Activated CD4-positive, alpha-beta T cell treated with anti-CD3 and anti-CD28 coated beads for 36 hours (primary cell): Measurements from ENCODE around the gene PATE2. TPM values are rescaled to one million over a fixed set of nuclear protein-coding genes. Genes with fewer than 3 reads are reported as not detected.

Source experiments
- ATAC-seq: fragments of 200-7000 bp; cut with Tn5 transposase; one replicate; pipeline ENCODE4 v1.10.0; 2021; ENCODE audit warnings: mild to moderate bottlenecking, moderate library complexity
- CTCF ChIA-PET: fragments of 350-600 bp; sonication (Branson Sonifier 250); formaldehyde crosslinking; loops from one replicate; lab custom pipeline; 2021; ENCODE audit warnings: antibody characterized with exemption; lab: Charles Lee
- POLR2A ChIA-PET: fragments of 350-600 bp; sonication (Branson Sonifier 250); formaldehyde crosslinking; loops from one replicate; lab custom pipeline; 2021; ENCODE audit warnings: antibody characterized with exemption, inconsistent platforms; lab: Charles Lee
- DNase-seq: peaks from one replicate; pipeline ENCODE4 v3.0.0-alpha.2; 2020
- H3K27ac Mint-ChIP-seq: one replicate; pipeline ENCODE4 v1.8.0; 2021; ENCODE audit warnings: mixed read lengths
- H3K27me3 Mint-ChIP-seq: one replicate; pipeline ENCODE4 v1.8.0; 2021; ENCODE audit warnings: mixed read lengths
- H3K36me3 Mint-ChIP-seq: one replicate; pipeline ENCODE4 v1.8.0; 2021; ENCODE audit warnings: low read depth, mixed read lengths
- H3K4me1 Mint-ChIP-seq: one replicate; pipeline ENCODE4 v1.8.0; 2021; ENCODE audit warnings: mixed read lengths
- H3K4me3 Mint-ChIP-seq: one replicate; pipeline ENCODE4 v1.8.0; 2021; ENCODE audit warnings: mild to moderate bottlenecking, moderate library complexity, mixed read lengths
- H3K9me3 Mint-ChIP-seq: one replicate; pipeline ENCODE4 v1.8.0; 2021; ENCODE audit warnings: low read depth, mixed read lengths
- intact Hi-C, 2 experiments: fragments of 100-400 bp; cut with DNase I in 1 of 2; cut with micrococcal nuclease in 1 of 2; formaldehyde crosslinking; loops; one replicate each; pipeline versions ENCODE4 v1.14.2 to v1.15.1; 2022 to 2024; cut with DNase I, micrococcal nuclease
- total RNA-seq, 2 experiments: library from RNA; stranded (reverse); gene quantifications; one replicate each; pipeline ENCODE4 v1.2.3, GENCODE V29; 2021

PATE2 gene
- under 1 TPM in 1 of 2 experiments, not detected in 1; 0.16 TPM for total RNA-seq

- intact Hi-C loops: no loop called here
- ChIA-PET CTCF (no interaction called here), POLR2A (no interaction called here)
- DNase-seq: no peak
- H3K9me3 Mint-ChIP-seq: no peaks in the 10 kb centered on the region
- peaks cover 19% of the 10 kb centered on the region for H3K27me3 Mint-ChIP-seq
- no peaks in the 10 kb centered on the region for H3K4me1 Mint-ChIP-seq
- no peak for ATAC-seq
- no peak within 1 kb of the TSS for H3K4me3 Mint-ChIP-seq
- no peak within 1 kb of the TSS for H3K27ac Mint-ChIP-seq
- H3K36me3 Mint-ChIP-seq: no peaks in the 10 kb centered on the region
Observed at GRCh38 chr11:125778728-125779127, at the start of gene PATE2. PATE2 (minus strand) TSS chr11:125778828; CDS start chr11:125778773, 55 bp downstream.

DNA sequence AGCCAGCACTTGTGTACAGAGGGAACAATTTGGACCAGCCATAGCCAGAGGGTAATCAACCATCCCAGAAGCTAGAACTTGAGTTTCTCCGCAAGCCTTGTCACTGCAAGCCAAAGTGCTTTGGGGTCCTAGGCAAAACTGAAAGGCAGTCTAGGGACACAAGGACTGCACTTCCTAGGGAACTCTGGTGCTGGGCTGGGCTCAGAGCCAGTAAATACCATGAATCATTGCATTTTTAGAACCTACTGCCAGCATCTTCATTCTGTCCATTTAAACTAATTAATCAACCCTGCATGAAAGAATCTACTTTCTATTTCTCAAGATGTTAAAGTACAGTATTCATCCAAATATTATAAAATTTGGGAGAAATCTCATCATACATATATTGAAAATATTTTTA lies 29.3 kb upstream of the PATE2 start:
- ChIA-PET CTCF (no interaction called here), POLR2A (no interaction called here)
- no peaks in the 10 kb centered on the region for H3K4me1 Mint-ChIP-seq
- H3K27me3 Mint-ChIP-seq: no peaks in the 10 kb centered on the region
- H3K36me3 Mint-ChIP-seq: no peaks in the 10 kb centered on the region
- H3K4me3 Mint-ChIP-seq: no peak overlapping the region
- no peak for DNase-seq
- H3K27ac Mint-ChIP-seq: no peak overlapping the region
- peaks cover 5% of the 10 kb centered on the region for H3K9me3 Mint-ChIP-seq
- intact Hi-C loops: no loop called here
- no peak for ATAC-seq

DNA sequence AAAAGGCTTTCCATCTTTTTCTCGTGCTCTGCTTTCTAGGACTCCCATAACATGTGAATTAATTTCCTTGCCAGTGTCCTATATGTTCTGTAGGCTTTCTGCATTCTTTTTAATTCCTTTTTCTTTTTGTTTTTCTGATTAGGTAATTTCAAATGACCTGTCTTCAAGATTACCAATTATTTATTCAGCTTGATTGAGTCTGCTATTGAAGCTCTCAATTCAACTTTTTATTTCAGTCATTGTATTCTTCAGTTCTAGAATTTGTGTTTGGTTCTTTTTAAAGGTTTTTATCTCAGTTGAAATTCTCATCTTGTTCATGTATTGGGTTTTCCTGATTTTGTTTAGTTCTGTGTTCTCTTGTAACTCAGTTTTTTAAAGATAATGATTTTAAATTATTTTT lies 23.8 kb upstream of the PATE2 start:
- H3K27ac Mint-ChIP-seq: no peak overlapping the region
- intact Hi-C loops: no loop called here
- POLR2A ChIA-PET: interaction anchor here (0.6 kb wide), 1 partner anchor 761 kb away, joined by 3 read pairs; no protein-coding TSS in a partner anchor
- ATAC-seq: no peak
- DNase-seq: no peak
- CTCF ChIA-PET: no interaction called here
- H3K4me1 Mint-ChIP-seq: no peaks in the 10 kb centered on the region
- peaks cover 21% of the 10 kb centered on the region for H3K9me3 Mint-ChIP-seq
- no peaks in the 10 kb centered on the region for H3K27me3 Mint-ChIP-seq
- no peaks in the 10 kb centered on the region for H3K36me3 Mint-ChIP-seq
- no peak overlapping the region for H3K4me3 Mint-ChIP-seq

DNA sequence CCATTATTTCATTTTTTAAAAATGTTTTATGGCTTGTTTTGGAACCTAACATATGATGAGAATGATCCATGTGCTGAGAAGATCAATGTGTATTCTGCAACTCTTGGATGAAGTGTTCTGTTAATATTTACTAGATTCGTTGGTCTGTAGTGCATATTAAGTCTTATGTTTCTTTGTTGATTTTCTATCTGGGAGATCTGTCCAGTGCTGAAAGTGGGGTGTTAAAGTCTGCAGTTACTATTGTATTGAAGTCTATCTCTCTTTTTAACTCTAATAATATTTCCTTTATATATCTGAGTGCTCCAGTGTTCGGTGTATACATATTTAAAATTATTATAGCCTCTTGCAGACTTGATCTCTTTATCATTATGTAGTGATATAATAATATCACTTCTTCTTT lies 21.2 kb upstream of the PATE2 start:
- no peak overlapping the region for H3K27ac Mint-ChIP-seq
- intact Hi-C loops: no loop called here
- POLR2A ChIA-PET: no interaction called here
- H3K4me1 Mint-ChIP-seq: no peaks in the 10 kb centered on the region
- ATAC-seq: no peak
- no peak overlapping the region for H3K4me3 Mint-ChIP-seq
- H3K9me3 Mint-ChIP-seq: peaks cover 29% of the 10 kb centered on the region
- H3K36me3 Mint-ChIP-seq: no peaks in the 10 kb centered on the region
- CTCF ChIA-PET: no interaction called here
- DNase-seq: no peak
- no peaks in the 10 kb centered on the region for H3K27me3 Mint-ChIP-seq

DNA sequence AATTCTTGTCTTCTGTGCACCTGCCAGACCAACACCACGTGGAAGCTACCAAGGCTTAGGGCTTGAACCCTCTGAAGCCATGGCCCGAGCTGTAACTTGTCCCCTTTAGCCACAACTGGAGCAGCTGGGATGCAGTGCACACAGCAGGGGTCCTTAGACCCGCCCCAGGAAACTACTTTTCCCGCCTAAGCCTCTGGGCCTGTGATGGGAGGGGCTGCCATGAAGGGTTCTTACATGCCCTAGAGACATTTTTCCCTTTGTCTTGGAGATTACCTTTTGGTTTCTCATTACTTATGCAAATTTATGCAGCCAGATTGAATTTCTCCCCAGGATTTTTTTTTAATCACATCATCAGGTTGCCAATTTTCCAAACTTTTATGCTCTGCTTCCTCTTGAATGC lies 19.0 kb upstream of the PATE2 start:
- no peak for ATAC-seq
- POLR2A ChIA-PET: no interaction called here
- DNase-seq: no peak
- H3K4me1 Mint-ChIP-seq: no peaks in the 10 kb centered on the region
- intact Hi-C loops: no loop called here
- peaks cover 31% of the 10 kb centered on the region for H3K9me3 Mint-ChIP-seq
- CTCF ChIA-PET: no interaction called here
- H3K27me3 Mint-ChIP-seq: no peaks in the 10 kb centered on the region
- no peak overlapping the region for H3K4me3 Mint-ChIP-seq
- H3K27ac Mint-ChIP-seq: no peak overlapping the region
- H3K36me3 Mint-ChIP-seq: no peaks in the 10 kb centered on the region

DNA sequence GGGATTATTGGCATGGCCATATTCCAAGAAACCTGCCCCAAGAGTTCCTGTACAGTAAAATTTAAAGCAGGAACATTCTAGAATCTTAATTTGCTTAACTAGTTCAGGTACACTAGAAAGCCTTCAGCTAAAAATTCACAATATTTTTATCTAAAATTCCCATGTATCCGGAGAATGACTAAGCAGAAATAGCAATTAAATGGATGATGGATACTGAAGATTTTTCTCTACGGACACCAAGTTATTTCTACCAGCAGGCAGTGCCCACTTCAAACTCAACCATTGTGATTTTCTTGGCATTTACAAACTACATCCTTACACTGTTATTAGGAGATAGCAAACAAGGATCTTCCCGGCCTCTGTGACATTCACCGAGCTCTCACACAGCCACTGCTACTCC lies 12.2 kb upstream of the PATE2 start:
- H3K9me3 Mint-ChIP-seq: peaks cover 10% of the 10 kb centered on the region

GRCh38 chr11:125787827-125788226 lies 9.2 kb upstream of the PATE2 start, which contains the start of gene PATE3:
PATE3 (plus strand) TSS chr11:125788127; CDS start chr11:125788152, 25 bp downstream.
- POLR2A ChIA-PET: no interaction called here
- intact Hi-C loops: no loop called here
- ATAC-seq: no peak

More for the DNA sequence above, 12.2 kb upstream of the PATE2 start:
- intact Hi-C loops: no loop called here
- Mint-ChIP-seq H3K4me1 (no peaks in the 10 kb centered on the region), H3K4me3 (no peak overlapping the region), H3K27ac (no peak overlapping the region), H3K27me3 (peaks cover 4% of the 10 kb centered on the region), H3K36me3 (no peaks in the 10 kb centered on the region)
- POLR2A ChIA-PET: no interaction called here
- no peak for DNase-seq
- no peak for ATAC-seq
- CTCF ChIA-PET: interaction anchor here (0.6 kb wide), 1 partner anchor 94 kb away, joined by 3 read pairs; no protein-coding TSS in a partner anchor

GRCh38 chr11:125784678-125785077 lies 6.0 kb upstream of the PATE2 start:
- ChIA-PET CTCF (interaction anchor here (0.7 kb wide), 1 partner anchor 51 kb away, joined by 3 read pairs; no protein-coding TSS in a partner anchor), POLR2A (no interaction called here)
- Mint-ChIP-seq H3K9me3 (no peaks in the 10 kb centered on the region), H3K27me3 (peaks cover 12% of the 10 kb centered on the region), H3K4me1 (no peaks in the 10 kb centered on the region), H3K4me3 (no peak overlapping the region), H3K36me3 (no peaks in the 10 kb centered on the region), H3K27ac (no peak overlapping the region)
- DNase-seq (no peak), ATAC-seq (no peak)
- intact Hi-C loops: no loop called here

More at GRCh38 chr11:125787827-125788226, 9.2 kb upstream of the PATE2 start, which contains the start of gene PATE3:
- CTCF ChIA-PET: no interaction called here
- Mint-ChIP-seq H3K36me3 (no peaks in the 10 kb centered on the region), H3K4me3 (no peak within 1 kb of the TSS), H3K9me3 (no peaks in the 10 kb centered on the region), H3K4me1 (no peaks in the 10 kb centered on the region), H3K27ac (no peak within 1 kb of the TSS), H3K27me3 (peaks cover 4% of the 10 kb centered on the region)
- no peak for DNase-seq

DNA sequence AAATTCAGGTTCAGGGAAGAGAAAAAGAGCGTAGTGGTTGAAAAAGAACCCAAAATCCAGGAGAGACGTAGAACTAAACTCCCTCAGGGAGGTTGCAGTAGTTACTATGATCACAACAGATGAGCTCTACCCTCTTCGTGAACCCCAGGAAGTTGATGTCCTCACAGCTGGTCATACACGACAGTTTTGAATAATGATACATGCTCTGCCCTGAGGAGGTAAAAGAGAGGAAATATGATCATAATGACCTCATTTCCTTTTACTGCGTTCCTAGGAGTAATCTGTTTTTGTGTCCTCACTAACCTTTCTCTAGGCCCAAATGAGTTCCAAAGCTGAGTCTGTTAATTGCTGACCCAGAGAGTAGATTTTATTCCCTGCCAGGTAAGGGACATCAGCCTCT lies 1.3 kb downstream of the PATE2 start:
- no peak for DNase-seq
- no peaks in the 10 kb centered on the region for H3K36me3 Mint-ChIP-seq
- no peak overlapping the region for H3K4me3 Mint-ChIP-seq
- CTCF ChIA-PET: interaction anchor here (0.7 kb wide), 1 partner anchor 190 kb away, joined by 3 read pairs; no protein-coding TSS in a partner anchor
- no peaks in the 10 kb centered on the region for H3K9me3 Mint-ChIP-seq
- POLR2A ChIA-PET: no interaction called here
- peak; percentile 57 for ATAC-seq
- no peak overlapping the region for H3K27ac Mint-ChIP-seq
- peaks cover 19% of the 10 kb centered on the region for H3K27me3 Mint-ChIP-seq
- H3K4me1 Mint-ChIP-seq: no peaks in the 10 kb centered on the region
- intact Hi-C loops: no loop called here

DNA sequence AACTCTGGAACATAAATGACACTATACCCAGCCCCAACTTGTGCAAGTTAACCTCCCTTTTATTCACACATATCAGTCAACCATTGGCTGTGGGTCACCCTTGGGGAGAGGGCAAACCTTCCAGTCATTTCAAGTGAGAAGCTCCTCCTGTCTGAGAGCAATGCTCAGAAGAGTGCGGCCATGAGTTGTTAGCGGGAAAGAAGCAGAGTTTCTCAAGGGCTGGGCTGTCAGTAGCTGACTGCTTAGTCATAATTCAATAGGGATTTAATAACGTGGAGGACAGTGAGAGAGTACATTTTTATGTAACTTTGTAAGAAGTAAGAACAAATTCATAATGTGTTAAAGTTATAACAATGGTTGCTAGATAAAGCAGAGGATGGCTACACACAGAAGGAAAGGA lies 5.1 kb downstream of the PATE2 start:
- Mint-ChIP-seq H3K4me3 (no peak overlapping the region), H3K4me1 (peaks cover 3% of the 10 kb centered on the region), H3K27ac (no peak overlapping the region), H3K27me3 (peaks cover 17% of the 10 kb centered on the region), H3K36me3 (no peaks in the 10 kb centered on the region), H3K9me3 (no peaks in the 10 kb centered on the region)
- POLR2A ChIA-PET: no interaction called here
- intact Hi-C loops: no loop called here
- ATAC-seq: no peak
- CTCF ChIA-PET: no interaction called here
- no peak for DNase-seq

DNA sequence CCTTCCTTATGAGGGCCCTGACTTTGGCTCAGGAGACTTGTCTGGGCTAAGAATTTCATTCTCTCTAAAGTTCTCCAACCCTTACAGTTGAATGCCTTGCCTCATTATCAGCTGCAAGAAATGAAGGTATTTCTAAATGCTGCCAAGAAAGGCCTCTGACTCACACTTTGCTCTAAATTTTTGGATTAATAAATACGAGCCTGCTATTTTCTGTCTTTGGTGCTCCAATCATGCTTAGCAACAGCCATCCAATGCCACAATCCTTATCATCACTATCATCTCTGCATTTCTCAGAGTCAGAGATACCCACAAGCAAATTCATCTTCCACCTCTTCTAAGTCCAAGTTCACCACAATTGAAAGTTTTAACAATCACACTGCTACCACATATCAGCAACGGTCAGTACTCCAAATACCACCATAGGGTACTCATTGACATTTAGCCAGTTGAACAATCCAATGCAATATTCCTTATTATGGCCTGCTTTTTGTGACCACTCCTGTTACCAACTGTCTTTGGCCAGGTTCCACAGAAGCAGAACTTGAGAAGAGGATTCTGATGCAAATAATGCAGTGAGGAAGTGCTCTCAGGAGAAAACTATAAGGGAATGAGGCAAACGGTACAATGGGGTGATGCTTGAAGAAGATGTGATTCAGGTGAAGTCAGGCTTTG lies 5.7 kb downstream of the PATE2 start:
- ChIA-PET POLR2A (no interaction called here), CTCF (interaction anchor here (0.8 kb wide), 1 partner anchor 40 kb away, joined by 3 read pairs; no protein-coding TSS in a partner anchor)
- peak overlapping the region; percentile 1 for H3K27ac Mint-ChIP-seq
- ATAC-seq (no peak), DNase-seq (no peak)
- intact Hi-C loops: no loop called here
- peaks cover 3% of the 10 kb centered on the region for H3K4me1 Mint-ChIP-seq
- no peaks in the 10 kb centered on the region for H3K9me3 Mint-ChIP-seq
- no peaks in the 10 kb centered on the region for H3K36me3 Mint-ChIP-seq
- H3K27me3 Mint-ChIP-seq: peaks cover 15% of the 10 kb centered on the region
- H3K4me3 Mint-ChIP-seq: no peak overlapping the region

- no peaks in the 10 kb centered on the region for H3K9me3 Mint-ChIP-seq
- H3K27ac Mint-ChIP-seq: no peak overlapping the region
- intact Hi-C loops: no loop called here
- CTCF ChIA-PET: no interaction called here
- POLR2A ChIA-PET: no interaction called here
- peaks cover 3% of the 10 kb centered on the region for H3K4me1 Mint-ChIP-seq
- DNase-seq: no peak
- no peak overlapping the region for H3K4me3 Mint-ChIP-seq
- no peak for ATAC-seq
- no peaks in the 10 kb centered on the region for H3K36me3 Mint-ChIP-seq
- peaks cover 11% of the 10 kb centered on the region for H3K27me3 Mint-ChIP-seq
Observed at GRCh38 chr11:125770583-125770982, 8.0 kb downstream of the PATE2 start.
